ENCODE measurements around the gene NCKIPSD. TPM values are rescaled to one million over a fixed set of nuclear protein-coding genes. Genes with fewer than 3 reads are reported as not detected.

Gene NCKIPSD
- polyA plus RNA-seq, 3 donors = 15.1 to 23.4 (median 20.0) TPM

DNA sequence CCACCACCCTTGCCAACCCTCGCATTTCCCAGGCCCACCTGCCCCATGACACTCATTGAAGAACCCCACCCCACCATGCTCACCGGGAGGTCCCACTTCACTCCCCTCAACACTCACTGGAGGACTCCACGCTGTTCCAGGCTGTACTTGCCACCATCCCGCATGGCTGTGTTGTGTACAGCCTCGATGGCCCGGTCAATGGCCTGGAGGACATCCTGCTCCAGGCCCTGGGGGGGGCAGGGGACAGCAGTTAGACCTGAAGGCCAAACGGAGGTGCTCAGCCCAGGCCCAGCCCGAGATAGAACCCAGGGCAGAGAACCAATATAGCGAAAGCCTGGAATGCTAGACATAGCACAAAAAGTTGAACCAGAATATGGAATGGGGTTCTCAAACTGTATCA is 2.9 kb downstream of the NCKIPSD start:
- DNase-seq (ENCODE audit: extremely low read depth in 1 of 11, low read depth in 9 of 11, low spot score in 4 of 11) = no peak

DNA sequence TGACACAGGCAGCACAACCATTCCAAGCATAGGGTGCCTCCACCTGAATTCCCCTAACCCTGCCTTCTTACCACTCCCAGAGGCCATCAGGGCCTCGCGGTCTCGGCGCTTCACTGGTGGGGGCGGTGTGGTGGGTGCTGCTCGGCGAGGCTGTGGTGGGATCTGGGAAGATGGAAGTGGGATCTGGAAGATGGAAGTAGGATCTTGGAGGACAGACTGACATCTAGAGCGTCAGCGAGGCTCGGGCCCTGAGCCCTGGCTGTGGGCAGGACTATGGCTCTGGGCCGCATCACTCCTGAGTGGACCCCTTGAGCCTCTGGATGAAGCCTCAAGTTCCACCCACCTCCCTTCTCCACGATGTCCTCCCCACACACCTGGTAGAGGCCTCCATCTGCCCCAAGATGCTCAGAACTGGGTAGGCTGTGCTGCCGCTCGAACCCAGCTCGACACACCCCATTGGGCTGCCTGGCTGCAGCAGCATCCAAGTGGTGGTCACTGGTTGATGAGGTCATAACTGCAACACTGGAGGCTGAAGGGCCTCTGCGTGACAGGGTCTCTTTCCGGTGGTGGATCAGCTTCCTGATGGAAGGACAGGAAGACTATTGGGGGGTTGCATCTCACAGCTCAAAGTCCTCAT is 3.6 kb downstream of the NCKIPSD start:
- DNase-seq (ENCODE audit: extremely low read depth in 1 of 11, low read depth in 9 of 11, low spot score in 4 of 11) = no peak

DNA sequence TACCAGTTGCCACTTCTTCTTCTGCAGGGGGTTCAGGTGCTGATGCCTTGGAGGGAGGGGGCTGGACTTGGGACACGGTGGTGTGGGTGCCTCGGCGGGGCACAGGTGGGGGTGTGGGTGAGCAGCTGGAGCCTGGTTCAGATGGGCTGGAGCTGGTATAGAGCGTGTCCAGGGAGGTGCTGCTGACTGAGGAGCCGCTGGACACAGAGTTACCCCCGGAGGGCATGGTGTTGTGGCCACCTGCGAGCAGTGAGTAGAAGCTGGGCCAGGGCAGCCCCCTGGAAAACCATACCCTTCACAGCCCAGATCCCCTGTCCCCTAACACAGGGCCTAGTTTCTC is 4.2 kb downstream of the NCKIPSD start:
- no peak for DNase-seq (ENCODE audit: extremely low read depth in 1 of 11, low read depth in 9 of 11, low spot score in 4 of 11)

DNA sequence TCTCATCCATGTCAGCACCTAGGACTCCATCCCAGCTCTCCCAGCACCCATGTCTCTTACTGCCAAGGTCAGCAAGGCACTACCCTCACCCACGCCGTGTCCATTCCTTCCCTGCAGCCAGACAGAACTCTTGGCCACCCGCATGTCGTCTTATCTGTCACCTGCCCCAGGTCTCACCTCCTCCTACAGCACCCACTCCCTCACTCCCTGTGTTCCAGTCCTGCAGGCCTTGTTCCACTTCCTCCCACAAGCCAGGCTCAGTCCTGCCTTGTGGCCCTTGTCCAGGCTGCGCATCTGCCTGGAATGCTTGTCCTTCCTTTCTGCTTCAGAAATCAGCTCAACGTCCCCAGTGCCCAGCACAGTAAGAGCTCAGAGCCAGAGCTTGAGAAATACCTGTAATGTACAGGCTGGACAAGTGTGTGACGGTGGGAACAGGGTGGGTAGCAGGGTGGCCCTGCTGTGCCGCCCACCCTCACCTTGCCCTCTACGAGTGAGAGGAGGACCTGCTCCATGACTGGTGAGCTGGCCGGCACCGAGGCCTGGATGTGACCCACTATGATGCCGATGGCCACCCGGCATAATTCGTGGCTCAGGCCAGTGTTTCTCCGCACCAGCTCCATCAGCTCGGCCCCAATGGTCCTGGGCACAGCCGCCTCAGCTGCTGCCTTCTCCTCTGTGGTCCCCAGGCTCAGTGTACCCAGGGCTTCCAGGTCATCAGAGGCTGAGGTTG is 4.7 kb downstream of the NCKIPSD start:
- DNase-seq (ENCODE audit: extremely low read depth in 1 of 11, low read depth in 9 of 11, low spot score in 4 of 11) = no peak

DNA sequence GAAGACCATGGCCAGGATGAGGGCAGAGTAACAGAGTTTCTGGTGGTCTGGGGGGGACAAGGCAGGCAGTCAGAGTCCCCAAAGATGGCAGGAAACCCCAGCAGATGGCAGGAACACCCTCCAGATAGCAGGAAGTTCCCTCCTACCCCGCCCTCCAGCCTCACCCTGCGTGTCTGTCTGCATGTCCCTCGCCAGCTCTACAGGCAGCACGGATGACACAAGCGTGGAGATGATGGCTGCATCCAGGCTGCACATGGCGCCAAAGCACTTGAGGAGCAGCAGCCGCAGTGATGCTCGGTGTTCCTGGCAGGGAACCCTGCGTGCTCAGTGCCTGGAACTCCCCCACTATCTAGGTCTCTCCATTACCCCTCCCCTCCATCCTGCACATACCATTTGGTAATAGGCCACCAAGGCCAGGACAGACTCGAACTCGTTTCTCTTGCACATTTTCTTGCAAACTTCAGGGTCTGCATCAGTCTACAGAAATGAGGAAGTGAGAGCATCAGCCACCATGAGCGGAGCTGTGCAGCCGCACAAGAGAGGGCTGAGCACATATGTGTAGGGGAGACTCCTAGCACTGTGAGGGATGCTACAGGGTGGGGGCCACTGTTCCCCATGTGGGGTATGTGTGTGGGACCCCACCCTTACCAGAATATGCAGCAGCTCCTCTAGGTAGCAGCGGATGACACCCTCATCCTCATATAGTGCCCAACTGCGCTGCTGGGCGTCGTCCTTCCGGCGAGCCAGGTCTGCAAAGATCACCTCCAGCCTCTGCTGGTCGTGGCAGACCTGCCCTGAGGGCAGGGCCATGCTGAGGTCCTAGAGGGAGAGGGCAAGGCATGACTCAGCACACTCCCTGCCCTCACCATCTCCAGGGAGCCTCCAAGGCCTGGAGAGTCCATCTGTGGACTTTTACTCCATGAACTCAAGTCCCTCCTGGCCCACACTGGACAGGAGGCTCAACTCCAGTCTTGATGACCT is 6.0 kb downstream of the NCKIPSD start:
- DNase-seq (ENCODE audit: extremely low read depth in 1 of 11, low read depth in 9 of 11, low spot score in 4 of 11) = no peak

DNA sequence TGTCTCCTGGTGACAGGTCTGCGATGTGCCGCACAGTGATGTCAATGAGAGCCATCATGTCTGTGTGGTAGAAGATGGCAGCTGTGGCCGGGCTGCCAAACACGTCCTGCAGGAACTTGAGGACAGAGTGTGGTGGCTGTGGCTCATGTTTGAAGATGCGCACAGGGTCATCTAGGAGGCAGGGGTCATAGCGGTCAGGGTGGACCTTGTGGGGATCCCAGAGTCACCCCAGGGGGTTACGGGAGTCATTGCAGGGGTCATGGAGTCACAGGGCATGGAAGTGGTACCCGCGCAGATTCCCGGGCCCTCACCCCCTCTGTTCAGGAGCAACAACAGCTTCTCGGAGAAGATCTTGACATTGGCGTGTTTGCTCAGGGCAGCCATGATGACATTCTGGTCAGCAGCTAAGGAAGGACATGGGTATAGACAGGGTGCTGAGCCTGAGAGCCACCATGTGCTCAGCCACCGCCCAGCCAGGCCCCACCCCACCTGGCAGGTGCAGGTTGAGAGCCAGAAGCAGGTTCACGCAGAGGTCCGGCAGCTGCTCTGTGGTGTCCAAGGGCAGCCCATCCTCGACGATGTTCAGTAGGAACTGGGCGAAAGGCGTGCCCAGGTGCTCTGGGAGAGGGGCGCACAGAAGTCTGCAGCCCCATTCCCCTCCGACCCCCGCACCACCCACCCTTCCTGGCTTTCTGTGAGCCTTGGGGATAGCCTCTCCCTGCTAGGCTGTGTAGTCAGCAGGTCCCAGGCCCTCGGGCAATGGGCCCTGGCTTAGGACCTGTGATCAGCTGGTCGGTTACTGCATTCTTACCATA is 6.9 kb downstream of the NCKIPSD start:
- no peak for DNase-seq (ENCODE audit: extremely low read depth in 1 of 11, low read depth in 9 of 11, low spot score in 4 of 11)

DNA sequence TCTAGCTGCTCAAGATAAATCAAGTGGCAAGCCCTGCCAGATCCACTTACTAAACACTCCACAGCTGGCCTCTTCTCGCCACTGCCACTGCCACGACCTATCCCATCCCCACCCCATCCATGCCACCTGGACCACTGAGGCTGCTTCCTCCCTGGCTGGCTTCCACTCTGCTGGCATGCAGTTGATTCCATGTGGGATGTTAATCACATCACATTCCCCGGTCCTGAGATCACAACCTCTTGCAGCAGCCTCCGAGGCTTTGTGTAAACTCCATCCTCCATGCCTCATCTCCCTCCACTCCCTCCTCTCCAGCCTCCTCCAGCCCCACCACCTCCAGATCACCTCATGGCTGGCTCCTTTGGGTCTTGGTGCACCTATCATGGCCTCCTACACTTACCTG is 7.7 kb downstream of the NCKIPSD start:
- no peak for DNase-seq (ENCODE audit: extremely low read depth in 1 of 11, low read depth in 9 of 11, low spot score in 4 of 11)

DNA sequence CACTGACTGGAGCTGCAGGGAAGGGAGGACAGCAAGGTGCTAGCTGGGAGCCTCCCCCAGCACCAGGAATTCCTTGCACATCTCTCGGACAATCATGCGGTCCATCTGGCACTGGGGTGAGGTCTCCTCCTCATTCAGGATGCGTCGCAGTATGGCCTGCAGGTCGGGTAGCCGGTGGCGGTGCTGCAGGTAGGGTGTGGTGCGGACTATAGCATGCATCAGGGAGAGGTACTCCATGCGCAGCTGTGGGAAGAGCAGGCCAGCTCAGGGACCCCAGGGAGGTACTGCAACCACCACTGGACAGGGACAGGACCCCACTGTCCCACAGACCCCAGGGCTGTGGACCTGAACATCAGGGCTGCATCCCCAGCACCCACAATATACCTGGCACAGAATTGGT is 11.2 kb downstream of the NCKIPSD start:
- DNase-seq (ENCODE audit: extremely low read depth in 1 of 11, low read depth in 9 of 11, low spot score in 4 of 11) = no peak

DNA sequence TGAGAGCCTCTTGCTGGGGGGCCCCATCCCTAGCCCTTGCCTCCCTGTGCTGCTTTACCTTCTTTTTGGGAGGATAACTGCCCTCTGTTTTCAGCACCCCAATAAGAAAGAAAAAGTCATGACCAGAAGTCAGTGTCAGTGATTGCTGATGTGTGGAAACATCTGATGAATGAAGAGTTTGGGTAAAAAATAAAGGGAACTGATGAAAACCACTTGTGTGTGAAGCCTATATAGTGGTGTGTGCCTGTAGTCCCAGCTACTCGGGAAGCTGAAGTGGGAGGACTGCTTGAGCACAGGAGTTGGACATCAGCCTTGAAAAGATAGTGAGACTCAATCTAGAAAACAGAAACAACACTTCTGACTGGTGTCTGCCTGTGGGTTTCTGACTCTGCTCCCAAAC is 13.2 kb downstream of the NCKIPSD start:
- DNase-seq (ENCODE audit: extremely low read depth in 1 of 11, low read depth in 9 of 11, low spot score in 4 of 11) = no peak

DNA sequence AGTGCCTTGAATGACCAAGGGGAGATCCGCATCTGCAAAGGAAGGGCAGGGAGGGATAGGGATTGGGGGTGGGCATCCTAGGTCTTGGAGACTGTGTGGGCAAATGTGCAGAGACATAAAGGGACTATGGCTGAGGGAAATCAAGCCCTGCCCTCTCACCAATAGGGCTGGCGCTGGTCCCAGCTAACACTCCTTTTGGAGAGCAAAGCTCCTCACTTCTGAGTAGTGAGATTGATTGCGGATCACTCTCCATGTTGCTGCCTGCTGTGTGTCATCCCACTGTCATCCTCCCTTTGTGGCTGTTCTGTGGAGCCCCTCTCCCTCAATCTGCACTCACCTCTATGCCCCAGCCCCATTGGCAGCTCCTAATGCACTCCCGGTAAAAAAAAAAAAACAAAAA is 20.8 kb downstream of the NCKIPSD start:
- no peak for DNase-seq (ENCODE audit: extremely low read depth in 1 of 11, low read depth in 9 of 11, low spot score in 4 of 11)

DNA sequence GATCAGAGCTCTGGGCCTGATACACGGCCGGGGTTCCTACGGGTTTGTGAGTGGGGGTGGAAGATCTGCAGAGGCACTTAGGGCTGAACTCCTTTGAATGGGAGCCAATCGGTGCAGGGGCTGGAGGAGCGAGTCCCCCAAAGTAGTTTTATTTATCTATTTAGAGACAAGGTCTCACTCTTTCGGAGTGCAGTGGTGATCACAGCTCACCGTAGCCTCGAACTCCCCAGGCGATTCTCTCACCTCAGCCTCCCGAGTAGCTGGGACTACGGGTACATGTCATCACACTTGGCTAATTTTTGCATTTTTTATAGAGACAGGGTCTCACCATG is 21.4 kb downstream of the NCKIPSD start:
- DNase-seq (ENCODE audit: extremely low read depth in 1 of 11, low read depth in 9 of 11, low spot score in 4 of 11) = no peak

DNA sequence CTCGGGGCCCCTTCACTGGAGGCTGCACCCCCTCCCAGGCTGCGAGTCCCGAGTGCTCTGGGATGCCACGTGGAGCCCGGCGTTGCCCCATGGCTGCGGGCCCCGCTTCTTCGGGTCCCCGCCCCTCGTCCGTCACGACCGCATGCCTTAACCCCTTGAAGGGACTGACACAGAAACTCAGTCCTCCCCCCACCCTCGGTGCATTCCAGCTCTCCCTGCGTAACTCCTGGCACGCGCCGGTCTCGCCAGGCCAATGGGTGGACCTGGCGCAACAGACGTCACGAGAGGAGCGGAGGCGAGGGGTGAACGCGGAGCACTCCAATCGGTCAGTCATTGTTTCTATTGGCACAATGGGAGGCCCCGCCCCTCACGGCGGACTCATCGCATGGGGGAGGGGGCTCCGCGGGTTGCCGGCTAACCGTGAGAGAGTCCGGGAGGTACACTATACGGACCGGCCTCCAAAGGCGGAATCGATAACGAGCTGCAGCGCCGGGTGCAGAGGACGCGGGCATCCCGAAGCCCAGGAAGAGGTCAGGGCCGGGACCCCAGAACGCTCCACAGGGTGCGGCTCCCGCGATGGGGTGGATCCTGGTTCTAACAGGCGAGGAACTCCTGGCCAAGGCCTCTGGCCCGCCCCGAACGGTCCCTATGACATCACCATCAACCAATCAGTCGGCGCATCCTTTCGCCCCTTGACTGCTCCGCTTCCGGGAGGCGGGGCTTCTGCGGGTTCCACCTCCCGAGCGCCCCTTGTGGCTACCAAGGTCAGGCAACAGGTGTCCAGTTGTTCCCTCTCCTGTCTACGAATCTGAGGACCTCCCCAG is 22.0 kb downstream of the NCKIPSD start:
- peak; percentile 82 to 94 (median 91) for DNase-seq (ENCODE audit: extremely low read depth in 1 of 11, low read depth in 9 of 11, low spot score in 4 of 11)

DNA sequence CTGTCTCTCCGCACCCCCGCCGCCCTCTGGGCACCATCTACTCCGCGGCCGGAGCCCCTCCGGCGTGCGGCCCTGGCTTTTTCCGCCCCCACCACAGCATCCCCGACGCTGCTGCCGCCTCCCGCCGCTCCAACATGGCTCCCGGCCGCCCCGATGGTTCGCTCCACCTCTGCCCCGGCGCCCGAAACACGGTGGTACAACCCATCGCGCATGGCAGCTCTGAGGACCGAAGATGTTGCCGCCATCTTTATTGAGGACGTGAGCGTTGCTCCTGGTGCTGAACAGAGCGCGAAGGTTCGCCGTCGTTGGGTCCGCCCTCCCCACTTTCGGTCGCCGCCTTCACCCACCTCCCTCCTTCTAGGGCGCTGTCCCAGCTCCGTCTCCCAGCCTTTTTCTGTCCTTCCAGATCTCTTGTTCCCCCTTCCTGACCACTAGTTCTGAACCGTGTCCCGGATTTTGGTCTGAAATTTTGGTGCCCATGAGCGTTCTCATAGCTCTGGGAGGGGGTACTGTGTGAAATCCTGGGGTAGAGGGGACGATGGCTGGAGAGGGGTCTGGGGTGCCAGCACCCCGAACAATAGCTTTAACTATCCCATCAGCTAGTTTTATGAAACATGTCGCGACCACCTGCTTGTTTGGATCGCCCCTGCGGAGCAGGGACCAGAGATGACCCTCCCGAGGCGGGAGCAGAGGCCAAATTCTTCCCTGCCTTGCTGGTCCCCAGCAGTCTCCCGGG is 22.8 kb downstream of the NCKIPSD start, which contains the start of gene CELSR3:
Gene CELSR3, minus strand, starts transcription at position 134 of the 736 bp plus-strand sequence. CDS start 252 bp downstream, outside the sequence.
- DNase-seq (ENCODE audit: extremely low read depth in 1 of 11, low read depth in 9 of 11, low spot score in 4 of 11) = peak in 8 of 11 donors; percentile 53 to 77 (median 72)

DNA sequence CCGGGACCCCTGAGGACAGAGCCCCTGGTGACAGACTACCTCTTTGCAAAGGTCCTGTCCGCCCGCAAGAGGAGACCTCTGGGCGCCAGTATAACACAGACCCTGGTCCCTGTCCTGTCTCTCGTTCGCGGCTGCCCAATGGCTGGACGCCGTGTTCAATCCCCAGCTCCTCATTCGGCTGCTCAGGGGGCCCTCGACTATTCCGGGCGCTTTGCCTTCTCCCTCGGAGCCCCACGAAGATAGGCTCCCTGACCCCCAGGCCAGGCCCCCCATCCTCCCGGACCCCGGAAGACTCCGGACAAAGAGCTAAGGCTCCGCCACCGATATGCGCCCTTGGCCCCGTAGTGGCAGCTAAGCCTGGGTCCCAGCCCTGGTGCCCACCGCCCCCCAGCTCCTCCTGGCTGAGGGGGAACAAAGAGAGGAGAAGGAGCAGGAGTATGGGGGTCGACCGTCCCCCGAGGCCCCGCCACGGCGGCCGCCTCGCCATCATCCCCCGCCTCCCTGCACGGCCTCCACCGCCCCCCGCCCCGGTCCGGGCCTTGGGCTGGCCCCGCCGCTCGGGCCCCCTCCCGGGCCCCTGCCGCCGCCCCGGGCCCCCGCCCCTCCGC is 23.5 kb downstream of the NCKIPSD start:
- DNase-seq (ENCODE audit: extremely low read depth in 1 of 11, low read depth in 9 of 11, low spot score in 4 of 11) = no peak

DNA sequence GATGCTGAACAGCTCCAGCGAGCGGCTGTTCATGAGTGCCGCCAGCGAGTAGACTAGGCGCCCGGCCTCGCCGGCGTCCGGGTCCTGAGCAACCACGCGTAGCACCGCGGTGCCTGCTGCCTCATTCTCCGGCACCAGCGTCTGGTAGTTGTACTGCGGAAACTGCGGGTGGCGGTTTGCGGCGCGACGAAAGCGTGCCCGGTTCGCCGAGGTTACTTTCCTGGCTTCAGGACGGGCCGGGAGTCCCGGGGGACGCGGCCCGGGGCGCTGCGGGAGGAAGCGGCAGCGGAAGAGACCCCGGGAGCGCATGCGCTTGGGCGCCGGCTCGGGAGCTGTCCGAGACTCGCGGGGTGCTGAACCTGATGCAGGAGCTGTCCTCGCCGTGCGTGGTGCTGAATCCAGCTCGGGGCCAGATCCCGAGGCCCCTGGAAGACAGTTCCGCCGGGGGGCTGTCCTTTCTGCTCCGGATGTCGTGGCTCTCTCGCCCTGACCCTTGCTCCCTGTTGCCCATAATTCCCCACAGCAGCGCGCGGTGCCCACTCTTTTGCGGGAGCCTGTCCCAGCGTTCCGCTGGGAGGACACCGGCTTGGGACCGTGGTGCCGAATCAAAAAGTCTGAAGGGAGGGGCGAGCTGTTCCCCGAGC is 24.1 kb downstream of the NCKIPSD start:
- peak in 7 of 11 donors; percentile 44 to 70 (median 65) for DNase-seq (ENCODE audit: extremely low read depth in 1 of 11, low read depth in 9 of 11, low spot score in 4 of 11)

DNA sequence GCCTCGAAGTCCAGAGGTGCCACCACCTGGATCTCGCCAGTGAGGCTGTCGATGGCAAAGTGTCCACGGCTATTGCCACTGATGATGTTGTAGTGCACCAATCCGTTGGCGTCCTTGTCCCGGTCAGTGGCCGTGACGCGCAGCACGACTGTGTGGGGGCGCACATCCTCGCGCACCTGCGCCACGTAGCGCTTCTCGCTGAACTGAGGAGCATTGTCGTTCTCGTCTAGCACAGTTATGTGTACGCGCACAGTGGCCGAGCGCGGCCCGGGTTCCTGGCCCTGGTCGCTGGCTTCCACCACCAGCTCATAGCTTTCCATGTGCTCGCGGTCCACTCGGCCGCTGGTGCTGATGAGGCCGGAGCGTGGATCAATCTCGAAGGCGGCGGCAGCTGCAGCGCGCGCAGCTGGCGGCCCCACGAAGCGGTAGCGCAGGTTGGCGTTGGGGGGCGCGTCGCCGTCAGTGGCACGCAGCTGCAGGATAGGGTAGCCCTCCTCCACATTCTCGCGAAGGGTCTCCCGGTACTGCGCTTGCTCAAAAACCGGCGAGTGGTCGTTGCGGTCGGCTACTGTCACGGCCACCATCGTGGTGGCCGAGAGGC is 24.8 kb downstream of the NCKIPSD start:
- no peak for DNase-seq (ENCODE audit: extremely low read depth in 1 of 11, low read depth in 9 of 11, low spot score in 4 of 11)
